KMS-11 (cell line): ENCODE results near the gene SERPINA5.

ENCODE experiments used
- H2AFZ ChIP-seq: fragments of 200-600 bp; sonication (generic); 2 replicates; pipeline ENCODE4 v1.6.1; 2016; ENCODE audit warnings: antibody characterized with exemption, mixed run types, low read depth
- H3K27ac ChIP-seq: fragments of 200-600 bp; sonication (generic); 2 replicates; pipeline ENCODE4 v1.6.1; 2016; ENCODE audit warnings: mild to moderate bottlenecking, mixed run types
- H3K27me3 ChIP-seq: fragments of 200-600 bp; sonication (generic); 2 replicates; pipeline ENCODE4 v1.6.1; 2017; ENCODE audit warnings: mild to moderate bottlenecking, low read depth, mixed run types, moderate library complexity; ENCODE audit not compliant: insufficient read depth
- H3K36me3 ChIP-seq: fragments of 200-600 bp; sonication (generic); 2 replicates; pipeline ENCODE4 v1.6.1; 2017; ENCODE audit warnings: mild to moderate bottlenecking, mixed run types; ENCODE audit not compliant: insufficient read depth
- H3K4me1 ChIP-seq: fragments of 200-600 bp; sonication (generic); 2 replicates; pipeline ENCODE4 v1.6.1; 2016; ENCODE audit warnings: mild to moderate bottlenecking, low read depth, mixed run types; ENCODE audit not compliant: poor library complexity, severe bottlenecking
- H3K4me2 ChIP-seq: fragments of 200-600 bp; sonication (generic); 2 replicates; pipeline ENCODE4 v1.7.0; 2016; ENCODE audit warnings: mild to moderate bottlenecking, mixed run types
- H3K4me3 ChIP-seq: fragments of 200-600 bp; sonication (generic); IDR thresholded peaks from 2 replicates; pipeline ENCODE4 v1.6.1; 2017; ENCODE audit warnings: low read depth, low read length, mixed read lengths; ENCODE audit not compliant: insufficient read depth
- H3K79me2 ChIP-seq: fragments of 200-600 bp; sonication (generic); 2 replicates; pipeline ENCODE4 v1.6.1; 2016; ENCODE audit warnings: low read depth, mixed run types; ENCODE audit not compliant: insufficient read depth
- H3K9ac ChIP-seq: fragments of 200-600 bp; sonication (generic); 2 replicates; pipeline ENCODE4 v1.6.1; 2016; ENCODE audit warnings: mild to moderate bottlenecking, mixed run types
- H4K20me1 ChIP-seq: fragments of 200-600 bp; sonication (generic); 2 replicates; pipeline ENCODE4 v1.6.1; 2016; ENCODE audit warnings: mild to moderate bottlenecking, mixed run types; ENCODE audit not compliant: insufficient read depth
- TF ChIP-seq, protein P1 (sequence below): fragments of 200-600 bp; sonication (generic); conservative IDR thresholded peaks from 2 replicates; pipeline ENCODE4 v1.6.1; 2017; ENCODE audit warnings: low read depth, mild to moderate bottlenecking, antibody characterized with exemption, low read length, moderate library complexity, mixed read lengths

SERPINA5 gene

DNA sequence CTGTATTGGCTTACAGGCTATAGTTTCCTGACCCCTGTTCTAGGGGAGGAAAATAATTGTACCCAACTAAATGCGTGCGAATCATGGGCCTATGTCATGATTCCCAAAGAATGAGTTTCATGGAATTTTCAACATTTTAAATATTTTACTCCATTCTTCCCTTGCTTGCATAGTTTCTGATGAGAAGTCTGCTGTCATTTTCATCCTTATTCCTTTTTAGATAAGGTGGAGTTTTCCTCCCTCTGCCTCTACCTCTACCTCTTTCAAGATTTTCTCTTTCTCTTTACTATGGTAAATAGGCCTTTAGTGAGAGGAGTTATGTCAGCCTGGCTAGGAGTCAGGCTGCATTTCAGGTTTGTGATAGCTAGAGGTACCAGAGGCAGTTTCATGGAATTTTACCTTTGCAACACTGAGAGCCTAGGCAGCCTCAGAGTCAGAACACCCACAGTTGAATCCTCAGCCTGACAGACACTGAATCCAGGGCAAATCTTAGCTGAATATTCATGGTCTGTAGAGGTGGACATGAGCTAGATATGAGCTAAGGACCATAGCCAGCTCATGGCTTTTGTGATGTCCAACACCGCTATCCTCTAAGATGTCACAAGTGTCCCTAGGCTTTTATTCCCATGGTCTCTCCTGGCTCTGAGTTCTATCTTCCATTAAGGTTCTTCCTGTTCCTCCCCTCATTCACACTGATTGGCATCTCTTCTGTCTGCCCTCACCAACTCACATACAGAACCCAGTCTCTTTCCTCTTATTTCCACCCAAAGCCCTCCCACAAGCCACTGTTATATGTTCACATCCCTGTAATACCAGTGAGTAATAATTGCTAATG, 37.0 kb downstream of the SERPINA5 start:
- TF ChIP-seq, protein P1, sequence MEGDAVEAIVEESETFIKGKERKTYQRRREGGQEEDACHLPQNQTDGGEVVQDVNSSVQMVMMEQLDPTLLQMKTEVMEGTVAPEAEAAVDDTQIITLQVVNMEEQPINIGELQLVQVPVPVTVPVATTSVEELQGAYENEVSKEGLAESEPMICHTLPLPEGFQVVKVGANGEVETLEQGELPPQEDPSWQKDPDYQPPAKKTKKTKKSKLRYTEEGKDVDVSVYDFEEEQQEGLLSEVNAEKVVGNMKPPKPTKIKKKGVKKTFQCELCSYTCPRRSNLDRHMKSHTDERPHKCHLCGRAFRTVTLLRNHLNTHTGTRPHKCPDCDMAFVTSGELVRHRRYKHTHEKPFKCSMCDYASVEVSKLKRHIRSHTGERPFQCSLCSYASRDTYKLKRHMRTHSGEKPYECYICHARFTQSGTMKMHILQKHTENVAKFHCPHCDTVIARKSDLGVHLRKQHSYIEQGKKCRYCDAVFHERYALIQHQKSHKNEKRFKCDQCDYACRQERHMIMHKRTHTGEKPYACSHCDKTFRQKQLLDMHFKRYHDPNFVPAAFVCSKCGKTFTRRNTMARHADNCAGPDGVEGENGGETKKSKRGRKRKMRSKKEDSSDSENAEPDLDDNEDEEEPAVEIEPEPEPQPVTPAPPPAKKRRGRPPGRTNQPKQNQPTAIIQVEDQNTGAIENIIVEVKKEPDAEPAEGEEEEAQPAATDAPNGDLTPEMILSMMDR, result no peak
- Histone ChIP-seq H3K4me2 (no peak overlapping the region), H3K4me1 (no peaks in the 10 kb centered on the region)

DNA sequence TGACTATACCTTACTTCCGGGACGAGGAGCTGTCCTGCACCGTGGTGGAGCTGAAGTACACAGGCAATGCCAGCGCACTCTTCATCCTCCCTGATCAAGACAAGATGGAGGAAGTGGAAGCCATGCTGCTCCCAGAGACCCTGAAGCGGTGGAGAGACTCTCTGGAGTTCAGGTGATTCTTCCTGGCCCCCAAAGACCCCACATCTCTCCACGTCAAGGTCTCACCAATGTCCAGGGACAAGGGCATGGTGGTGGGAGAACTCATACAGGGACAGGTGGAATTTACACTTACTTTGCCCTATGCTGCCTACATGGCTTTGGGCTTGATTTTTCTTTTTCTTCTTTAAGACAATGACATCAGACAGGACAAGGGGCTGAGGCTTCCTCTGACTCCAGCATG, 38.1 kb downstream of the SERPINA5 start:
- Histone ChIP-seq H4K20me1 (no peaks in the 10 kb centered on the region), H2AFZ (no peak overlapping the region), H3K79me2 (no peaks in the 10 kb centered on the region), H3K27ac (no peak overlapping the region), H3K27me3 (no peaks in the 10 kb centered on the region), H3K4me1 (no peaks in the 10 kb centered on the region), H3K9ac (no peak overlapping the region), H3K36me3 (no peaks in the 10 kb centered on the region), H3K4me2 (no peak overlapping the region), H3K4me3 (no peak overlapping the region)
- TF ChIP-seq, protein P1, result no peak

More for the DNA sequence above, 37.0 kb downstream of the SERPINA5 start:
- Histone ChIP-seq H3K27me3 (no peaks in the 10 kb centered on the region), H3K4me3 (no peak overlapping the region), H4K20me1 (no peaks in the 10 kb centered on the region), H3K36me3 (no peaks in the 10 kb centered on the region), H3K27ac (no peak overlapping the region), H3K79me2 (no peaks in the 10 kb centered on the region), H3K9ac (no peak overlapping the region), H2AFZ (no peak overlapping the region)

DNA sequence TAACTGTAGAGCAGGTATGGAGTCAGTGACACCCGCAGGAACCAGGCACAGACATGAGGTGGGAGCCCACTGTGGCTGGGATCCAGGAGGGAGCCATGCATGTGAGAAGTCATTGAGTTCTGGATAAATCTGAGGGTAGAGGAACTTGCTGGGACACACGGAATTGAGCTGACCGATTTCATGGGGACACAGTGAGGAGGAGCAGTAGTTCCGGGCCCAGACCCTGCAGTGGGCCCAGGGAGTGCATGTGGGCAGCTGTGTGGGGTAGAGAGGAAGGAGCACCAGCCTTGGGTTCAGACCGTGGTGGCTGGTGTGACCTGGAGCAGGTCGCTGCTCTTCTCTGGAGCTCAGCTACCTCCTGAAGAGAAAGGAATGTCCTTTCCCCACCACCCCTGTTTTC, 39.4 kb downstream of the SERPINA5 start:
- H3K27ac ChIP-seq, result no peak overlapping the region
- H3K4me2 ChIP-seq, result no peak overlapping the region
- H4K20me1 ChIP-seq, result no peaks in the 10 kb centered on the region
- TF ChIP-seq, protein P1, result no peak
- no peak overlapping the region for H3K9ac ChIP-seq
- no peaks in the 10 kb centered on the region for H3K79me2 ChIP-seq
- H3K4me3 ChIP-seq, result no peak overlapping the region
- H3K4me1 ChIP-seq, result no peaks in the 10 kb centered on the region
- no peaks in the 10 kb centered on the region for H3K27me3 ChIP-seq
- H2AFZ ChIP-seq, result no peak overlapping the region
- H3K36me3 ChIP-seq, result no peaks in the 10 kb centered on the region

DNA sequence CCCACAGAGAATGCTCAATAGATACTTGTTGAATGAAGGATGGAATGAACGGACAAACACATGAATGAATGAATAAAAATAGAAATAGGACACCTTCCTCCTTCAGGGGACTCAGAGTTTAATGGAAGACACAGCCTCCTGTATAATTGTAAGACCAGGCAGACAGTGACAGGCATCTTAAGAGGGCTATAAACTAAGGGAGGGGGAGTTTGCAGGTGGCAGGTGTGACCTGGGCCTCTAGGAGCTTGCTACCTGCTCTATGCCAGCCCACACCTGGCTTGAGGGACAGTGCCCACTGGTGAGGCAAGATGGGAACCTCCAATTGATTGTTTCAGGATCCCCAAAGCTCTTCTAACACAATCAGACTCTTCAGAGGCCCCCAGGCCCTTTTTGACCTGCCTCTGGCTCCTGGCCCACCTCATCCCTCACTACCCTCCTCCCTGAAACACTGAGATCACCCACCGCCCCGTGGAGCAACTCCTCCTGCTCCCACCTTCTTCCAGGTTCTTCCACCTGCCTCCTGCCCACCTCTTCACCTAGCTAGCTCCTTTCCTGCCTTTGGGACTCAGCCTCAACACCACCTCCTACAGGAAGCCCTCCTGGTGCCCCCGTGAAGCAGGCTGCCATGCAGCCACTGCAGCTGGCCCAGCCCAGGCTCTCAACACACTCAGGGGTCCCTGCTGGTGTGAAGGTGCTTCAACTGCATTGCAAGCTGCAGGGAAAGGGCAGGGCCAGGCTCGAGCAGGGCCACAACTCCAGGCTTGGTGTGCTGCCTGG, 40.3 kb downstream of the SERPINA5 start:
- TF ChIP-seq, protein P1, result no peak
- Histone ChIP-seq H3K4me2 (no peak overlapping the region), H3K79me2 (no peaks in the 10 kb centered on the region), H3K4me1 (no peaks in the 10 kb centered on the region), H3K27me3 (no peaks in the 10 kb centered on the region), H3K4me3 (no peak overlapping the region), H3K27ac (no peak overlapping the region), H2AFZ (no peak overlapping the region), H3K9ac (no peak overlapping the region), H4K20me1 (no peaks in the 10 kb centered on the region), H3K36me3 (no peaks in the 10 kb centered on the region)
